Spleen (tissue), 11 donors: ENCODE data around the gene FLT3LG. TPM values are rescaled to one million over a fixed set of nuclear protein-coding genes. Genes with fewer than 3 reads are reported as not detected.

Source experiments
- DNase-seq: peaks from one replicate; pipeline ENCODE4 v3.0.0-alpha.2; 2020
- H3K27ac ChIP-seq, 8 donors: fragments of 200-600 bp; sonication (generic) in 7 of 8; 1 replicate in 4 of 8; 2 replicates in 4 of 8; pipeline versions ENCODE4 v1.5.0 to v1.8.0; 2016 to 2021; ENCODE audit warnings: inconsistent platforms in 4 of 8, mild to moderate bottlenecking in 4 of 8, moderate library complexity in 1 of 8
- H3K27me3 ChIP-seq, 7 donors: fragments of 200-600 bp; sonication (generic) in 6 of 7; replicated peaks in 1 of 7; 1 replicate in 4 of 7; 2 replicates in 3 of 7; pipeline versions ENCODE4 v1.5.0 to v1.8.0; 2016 to 2021; ENCODE audit warnings: inconsistent platforms in 3 of 7, mild to moderate bottlenecking in 1 of 7
- H3K36me3 ChIP-seq, 6 donors: fragments of 200-600 bp; sonication (generic) in 5 of 6; 1 replicate in 4 of 6; 2 replicates in 2 of 6; pipeline versions ENCODE4 v1.5.0 to v1.8.0; 2016 to 2021; ENCODE audit warnings: inconsistent platforms in 2 of 6
- H3K4me1 ChIP-seq, 6 donors: fragments of 200-600 bp; sonication (generic) in 5 of 6; 1 replicate in 3 of 6; 2 replicates in 3 of 6; pipeline versions ENCODE4 v1.5.0 to v1.8.0; 2016 to 2021; ENCODE audit warnings: inconsistent platforms in 3 of 6
- H3K4me3 ChIP-seq, 8 donors: fragments of 200-600 bp; sonication (generic) in 7 of 8; 1 replicate in 4 of 8; 2 replicates in 4 of 8; pipeline versions ENCODE4 v1.5.0 to v1.8.0; 2016 to 2021; ENCODE audit warnings: inconsistent platforms in 4 of 8, mild to moderate bottlenecking in 4 of 8, moderate library complexity in 2 of 8
- H3K9me3 ChIP-seq, 8 donors: fragments of 200-600 bp; sonication (generic) in 7 of 8; 1 replicate in 4 of 8; 2 replicates in 4 of 8; pipeline versions ENCODE4 v1.5.0 to v1.8.0; 2016 to 2021; ENCODE audit warnings: inconsistent platforms in 4 of 8
- POLR2A ChIP-seq, 3 donors: fragments of 450-650 bp; IDR thresholded peaks; one replicate each; pipeline ENCODE4 v1.5.1; 2017; ENCODE audit warnings: antibody characterized with exemption in 3 of 3, mild to moderate bottlenecking in 1 of 3
- POLR2AphosphoS5 ChIP-seq, 3 donors: sonication (generic); formaldehyde crosslinking; IDR thresholded peaks; one replicate each; pipeline ENCODE4 v1.5.1; 2017; ENCODE audit warnings: antibody characterized with exemption in 3 of 3
- WGBS, 5 donors: extraction: QIAGEN DNeasy Blood & Tissue Kit in 3 of 5; methylation state at CpG; one replicate each; pipeline versions ENCODE4 v1.1.5 to v1.1.7; 2013 to 2018; 5-methylcytosine and 5-hydroxymethylcytosine counted together
- intact Hi-C: fragments of 100-400 bp; cut with DNase I; formaldehyde crosslinking; loops from one replicate; pipeline ENCODE4 v1.15.0; 2023; ENCODE audit warnings: low total_unique reads
- polyA plus RNA-seq, 3 donors: library from polyadenylated mRNA; stranded (reverse); fragments of 200-250 nt; gene quantifications; one replicate each; pipeline ENCODE4 v1.2.1, GENCODE V29; 2013
- total RNA-seq, 7 donors: library from RNA; depleted of rRNA in 3 of 7; stranded (reverse); fragments of >200 nt in 3 of 7; fragmentation: NEBNext Ultra II Directional in 4 of 7; extraction: Animal tissue kit (Norgen Biotek cat#: 25700) in 4 of 7; gene quantifications; one replicate each; pipeline versions ENCODE4 v1.1.0 to v1.2.1, GENCODE V29; 2016 to 2021
- TF ChIP-seq, protein P1 (sequence below), 11 experiments: fragments of 200-600 bp in 7 of 11; fragments of 450-650 bp in 4 of 11; sonication (generic) in 4 of 11; IDR thresholded peaks in 8 of 11; conservative IDR thresholded peaks in 3 of 11; 1 replicate in 7 of 11; 2 replicates in 4 of 11; pipeline versions ENCODE4 v1.4.0 to v1.8.0; 2016 to 2021; ENCODE audit warnings: antibody characterized with exemption in 11 of 11, inconsistent platforms in 4 of 11, mild to moderate bottlenecking in 1 of 11
- donor health status: healthy with polysubstance abuse.
- donor health status: DM: no; HTN: no; CAD: no; lungs with moderate emphysema.
- donor health status: DM: no; HTN: no; CAD: no.
- donor health status: Bipolar disorder and iron deficiency.
- donor health status: healthy.
- donor health status: DM: no; HTN: no; CAD: no.
- donor health status: DM: yes; HTN: yes; CAD: no.

FLT3LG gene
- total and polyA plus RNA-seq, 10 donors = 11.2 to 32.8 (median 22.0) TPM

DNA sequence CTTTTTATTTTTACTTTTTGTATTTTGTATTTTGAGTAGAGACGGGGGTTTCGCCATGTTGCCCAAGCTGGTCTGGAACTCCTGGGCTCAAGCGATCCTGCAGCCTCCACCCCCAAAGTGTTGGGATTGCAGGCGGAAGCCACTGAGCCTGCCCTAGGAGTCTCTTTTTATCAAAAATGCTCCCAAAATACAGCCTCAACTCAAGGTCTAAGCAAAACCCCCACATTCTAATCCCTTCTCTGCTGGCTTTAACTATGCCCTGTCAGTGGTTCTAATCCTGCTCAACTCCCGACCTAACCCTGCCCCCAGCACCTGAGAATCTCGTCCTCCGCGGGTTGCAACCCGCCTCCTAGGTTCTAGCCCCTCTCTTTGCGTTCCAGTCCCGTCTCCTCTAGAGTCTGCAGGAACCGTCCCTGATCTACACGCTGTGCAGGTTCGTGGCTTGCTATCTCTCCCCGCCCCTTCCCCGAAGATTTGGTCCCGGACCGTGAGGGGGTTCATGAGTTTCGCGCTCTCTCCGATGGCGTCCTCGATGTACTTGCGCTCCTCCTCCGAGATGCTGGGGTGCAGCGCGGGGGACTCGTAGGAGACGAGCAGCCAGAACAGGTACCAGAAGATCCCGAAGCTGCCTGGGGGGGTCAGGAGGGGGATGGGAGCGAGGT lies 40.6 kb upstream of the FLT3LG start:
- no peaks in the 10 kb centered on the region for H3K9me3 ChIP-seq
- intact Hi-C loops = no loop called here
- H3K4me3 ChIP-seq = no peak overlapping the region
- H3K27me3 ChIP-seq = peaks cover 9 to 100% (median 95%) of the 10 kb centered on the region in 7 donors
- no peaks in the 10 kb centered on the region for H3K36me3 ChIP-seq
- 14 to 28% (median 16%) methylated on average over 29 to 31 of the region's 31 CpGs for WGBS, 5 donors
- H3K4me1 ChIP-seq = peaks cover under 1 to 34% (median 19%) of the 10 kb centered on the region in 6 donors
- H3K27ac ChIP-seq = no peak overlapping the region
- TF ChIP-seq POLR2A (IDR thresholded peaks at IDR 0.05) = no peak
- TF ChIP-seq POLR2AphosphoS5 (IDR thresholded peaks at IDR 0.05) = no peak
- TF ChIP-seq, protein P1, sequence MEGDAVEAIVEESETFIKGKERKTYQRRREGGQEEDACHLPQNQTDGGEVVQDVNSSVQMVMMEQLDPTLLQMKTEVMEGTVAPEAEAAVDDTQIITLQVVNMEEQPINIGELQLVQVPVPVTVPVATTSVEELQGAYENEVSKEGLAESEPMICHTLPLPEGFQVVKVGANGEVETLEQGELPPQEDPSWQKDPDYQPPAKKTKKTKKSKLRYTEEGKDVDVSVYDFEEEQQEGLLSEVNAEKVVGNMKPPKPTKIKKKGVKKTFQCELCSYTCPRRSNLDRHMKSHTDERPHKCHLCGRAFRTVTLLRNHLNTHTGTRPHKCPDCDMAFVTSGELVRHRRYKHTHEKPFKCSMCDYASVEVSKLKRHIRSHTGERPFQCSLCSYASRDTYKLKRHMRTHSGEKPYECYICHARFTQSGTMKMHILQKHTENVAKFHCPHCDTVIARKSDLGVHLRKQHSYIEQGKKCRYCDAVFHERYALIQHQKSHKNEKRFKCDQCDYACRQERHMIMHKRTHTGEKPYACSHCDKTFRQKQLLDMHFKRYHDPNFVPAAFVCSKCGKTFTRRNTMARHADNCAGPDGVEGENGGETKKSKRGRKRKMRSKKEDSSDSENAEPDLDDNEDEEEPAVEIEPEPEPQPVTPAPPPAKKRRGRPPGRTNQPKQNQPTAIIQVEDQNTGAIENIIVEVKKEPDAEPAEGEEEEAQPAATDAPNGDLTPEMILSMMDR (IDR thresholded peaks at IDR 0.05 in 8 of 11, conservative IDR thresholded peaks at IDR 0.05 in 3 of 11) = no peak
- no peak for DNase-seq

DNA sequence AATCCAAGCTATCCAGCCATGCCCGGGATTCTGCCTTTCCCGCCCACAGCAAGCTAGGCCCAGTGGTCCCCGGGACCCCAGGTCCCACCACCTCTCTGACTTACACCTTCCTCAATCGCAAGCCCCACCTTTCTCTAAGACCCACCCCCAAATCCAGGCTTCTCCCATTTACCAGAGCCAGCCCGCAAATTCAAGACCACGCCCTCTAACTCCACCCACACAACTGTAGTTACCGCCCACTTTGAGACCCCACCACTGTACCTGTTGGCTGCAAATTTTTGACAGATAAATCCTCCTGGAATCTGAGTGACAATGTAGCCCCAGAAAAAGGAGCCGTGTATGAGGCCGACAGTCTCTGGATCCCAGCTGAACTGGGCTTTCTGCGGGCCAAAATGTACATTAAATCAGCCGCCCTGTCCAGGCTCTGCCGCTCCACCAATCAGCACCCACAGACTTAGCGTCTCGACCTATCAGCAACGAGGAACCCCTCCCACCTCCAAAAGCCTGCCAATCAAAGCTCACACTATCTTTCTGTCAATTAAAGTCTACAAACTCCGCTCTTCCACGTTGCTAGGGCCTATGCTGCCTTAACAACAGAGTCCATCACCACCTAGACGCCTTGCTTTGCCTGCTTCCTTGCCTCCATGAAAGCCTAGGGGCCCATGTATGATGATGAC lies 39.0 kb upstream of the FLT3LG start:
- TF ChIP-seq POLR2A (IDR thresholded peaks at IDR 0.05) (no peak), POLR2AphosphoS5 (IDR thresholded peaks at IDR 0.05) (no peak)
- TF ChIP-seq, protein P1 (IDR thresholded peaks at IDR 0.05 in 8 of 11, conservative IDR thresholded peaks at IDR 0.05 in 3 of 11) = no peak
- peaks cover 0 to 29% (median 16%) of the 10 kb centered on the region in 6 donors for H3K4me1 ChIP-seq
- intact Hi-C loops = no loop called here
- H3K9me3 ChIP-seq = no peaks in the 10 kb centered on the region
- no peak for DNase-seq
- no peaks in the 10 kb centered on the region for H3K36me3 ChIP-seq
- 87 to 92% (median 90%) methylated on average over 18 of the region's 18 CpGs for WGBS, 5 donors
- H3K27me3 ChIP-seq = peaks cover 13 to 100% (median 97%) of the 10 kb centered on the region in 7 donors
- H3K4me3 ChIP-seq = no peak overlapping the region
- H3K27ac ChIP-seq = no peak overlapping the region

DNA sequence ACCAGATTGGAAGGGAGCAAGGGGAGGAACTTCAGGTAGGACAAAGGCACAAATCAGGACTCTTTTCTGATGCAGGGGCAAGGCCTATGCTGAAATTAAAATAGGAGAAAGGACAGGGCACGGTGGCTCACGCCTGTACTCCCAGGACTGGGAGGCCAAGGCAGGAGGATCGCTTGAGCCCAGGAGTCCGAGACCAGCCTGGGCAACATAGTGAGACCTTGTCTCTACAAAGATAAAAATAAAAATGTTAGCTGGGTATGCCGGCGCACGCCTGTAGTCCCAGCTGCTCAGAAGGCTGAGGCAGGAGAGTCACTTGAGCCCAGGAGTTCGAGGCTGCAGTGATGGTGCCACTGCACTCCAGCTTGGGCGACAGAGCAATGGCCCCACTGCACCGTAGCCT lies 38.3 kb upstream of the FLT3LG start:
- peaks cover 13 to 100% (median 97%) of the 10 kb centered on the region in 7 donors for H3K27me3 ChIP-seq
- intact Hi-C loops = no loop called here

More for the DNA sequence above, 38.3 kb upstream of the FLT3LG start:
- H3K36me3 ChIP-seq = no peaks in the 10 kb centered on the region
- DNase-seq = no peak
- 84 to 91% (median 90%) methylated on average over 10 of the region's 10 CpGs for WGBS, 5 donors
- TF ChIP-seq POLR2AphosphoS5 (IDR thresholded peaks at IDR 0.05) = no peak
- no peak for TF ChIP-seq POLR2A (IDR thresholded peaks at IDR 0.05)
- TF ChIP-seq, protein P1 (IDR thresholded peaks at IDR 0.05 in 8 of 11, conservative IDR thresholded peaks at IDR 0.05 in 3 of 11) = no peak
- no peak overlapping the region for H3K27ac ChIP-seq
- H3K4me3 ChIP-seq = no peak overlapping the region
- H3K4me1 ChIP-seq = peaks cover 0 to 29% (median 16%) of the 10 kb centered on the region in 6 donors
- no peaks in the 10 kb centered on the region for H3K9me3 ChIP-seq
